NOMO-1 treated with dmso at 0.1 percent for 144 hours (cell line): ENCODE data around the gene REV1.
"Not testable (repeated sequence)": the region's sequence is repeated elsewhere in the genome, so short reads cannot be mapped to it uniquely, and the experiment has no call there.

ENCODE experiments used
- DNase-seq: peaks from one replicate; lab custom pipeline; 2025; ENCODE audit not compliant: unreplicated experiment; lab: John Stamatoyannopoulos, UW

Gene REV1

DNA sequence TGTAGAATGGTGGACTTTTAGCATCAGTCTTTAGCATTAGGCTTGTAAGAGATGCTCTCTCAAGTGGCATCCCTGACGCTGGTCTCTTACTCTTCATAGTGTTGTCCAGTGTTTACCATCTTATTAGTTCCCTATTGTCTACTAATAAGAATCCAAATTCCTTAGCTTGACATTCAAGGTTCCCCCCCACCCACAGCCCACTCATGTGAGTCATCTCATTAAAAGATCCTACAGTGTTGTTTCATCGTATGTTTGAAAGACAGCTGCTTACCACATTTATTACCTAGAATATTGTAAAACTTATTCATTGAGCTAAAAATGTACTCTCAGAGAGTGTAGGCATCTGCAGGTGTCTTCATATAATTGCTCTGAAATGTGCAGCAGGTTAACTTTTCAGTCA lies 124.2 kb downstream of the REV1 start:
- no peak for DNase-seq

- no peak for DNase-seq
These were observed 133.0 kb downstream of the REV1 start for GRCh38 chr2:99356853-99357252.

GRCh38 chr2:99354825-99355224 lies 135.0 kb downstream of the REV1 start:
- not testable (repeated sequence) for DNase-seq

DNA sequence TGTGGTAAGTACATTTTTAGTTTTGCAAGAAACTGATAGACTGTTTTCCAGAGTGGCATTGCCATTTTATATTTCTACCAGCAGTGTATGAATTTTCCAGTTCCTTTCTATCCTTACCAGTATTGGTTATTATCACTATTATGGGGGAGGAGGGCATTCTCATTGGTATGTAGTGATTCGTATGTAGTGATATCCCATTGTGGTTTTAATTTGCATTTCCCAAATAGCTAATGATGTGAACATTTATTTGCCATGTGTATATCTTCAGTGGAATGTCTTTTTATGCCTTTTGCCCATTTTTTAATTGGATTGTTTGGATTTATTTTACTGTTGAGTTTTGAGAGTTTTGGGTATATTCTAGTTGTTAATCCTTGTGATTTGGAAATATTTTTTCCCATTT lies 135.7 kb downstream of the REV1 start:
- DNase-seq, result no peak
